Suprapubic skin (tissue), 3 donors: Measurements from ENCODE around the gene CRYZL1.

Experiments
- CTCF ChIP-seq, 2 donors: fragments of 200-600 bp in 1 of 2; fragments of 450-650 bp in 1 of 2; sonication (generic) in 1 of 2; IDR thresholded peaks; one replicate each; pipeline ENCODE4 v1.5.1; 2016 to 2019; ENCODE audit warnings: antibody characterized with exemption in 2 of 2, mild to moderate bottlenecking in 1 of 2, moderate library complexity in 1 of 2
- EP300 ChIP-seq: sonication (generic); formaldehyde crosslinking; IDR thresholded peaks from one replicate; pipeline ENCODE4 v1.6.1; 2017; ENCODE audit warnings: antibody characterized with exemption

- TF ChIP-seq CTCF (IDR thresholded peaks at IDR 0.05) (no peak), EP300 (no peak)
Observed at GRCh38 chr21:33541105-33541711, 100.3 kb downstream of the CRYZL1 start.
